Measurements from ENCODE around the gene ZMYM2. TPM values are rescaled to one million over a fixed set of nuclear protein-coding genes. Genes with fewer than 3 reads are reported as not detected.

ZMYM2 gene
- total and polyA plus RNA-seq, 2 of the 13 experiments (the other 11 are each of a cell fraction or from before 2014, with no cell fraction given) = 22.4 to 40.8 TPM

- TF ChIP-seq, protein P1, sequence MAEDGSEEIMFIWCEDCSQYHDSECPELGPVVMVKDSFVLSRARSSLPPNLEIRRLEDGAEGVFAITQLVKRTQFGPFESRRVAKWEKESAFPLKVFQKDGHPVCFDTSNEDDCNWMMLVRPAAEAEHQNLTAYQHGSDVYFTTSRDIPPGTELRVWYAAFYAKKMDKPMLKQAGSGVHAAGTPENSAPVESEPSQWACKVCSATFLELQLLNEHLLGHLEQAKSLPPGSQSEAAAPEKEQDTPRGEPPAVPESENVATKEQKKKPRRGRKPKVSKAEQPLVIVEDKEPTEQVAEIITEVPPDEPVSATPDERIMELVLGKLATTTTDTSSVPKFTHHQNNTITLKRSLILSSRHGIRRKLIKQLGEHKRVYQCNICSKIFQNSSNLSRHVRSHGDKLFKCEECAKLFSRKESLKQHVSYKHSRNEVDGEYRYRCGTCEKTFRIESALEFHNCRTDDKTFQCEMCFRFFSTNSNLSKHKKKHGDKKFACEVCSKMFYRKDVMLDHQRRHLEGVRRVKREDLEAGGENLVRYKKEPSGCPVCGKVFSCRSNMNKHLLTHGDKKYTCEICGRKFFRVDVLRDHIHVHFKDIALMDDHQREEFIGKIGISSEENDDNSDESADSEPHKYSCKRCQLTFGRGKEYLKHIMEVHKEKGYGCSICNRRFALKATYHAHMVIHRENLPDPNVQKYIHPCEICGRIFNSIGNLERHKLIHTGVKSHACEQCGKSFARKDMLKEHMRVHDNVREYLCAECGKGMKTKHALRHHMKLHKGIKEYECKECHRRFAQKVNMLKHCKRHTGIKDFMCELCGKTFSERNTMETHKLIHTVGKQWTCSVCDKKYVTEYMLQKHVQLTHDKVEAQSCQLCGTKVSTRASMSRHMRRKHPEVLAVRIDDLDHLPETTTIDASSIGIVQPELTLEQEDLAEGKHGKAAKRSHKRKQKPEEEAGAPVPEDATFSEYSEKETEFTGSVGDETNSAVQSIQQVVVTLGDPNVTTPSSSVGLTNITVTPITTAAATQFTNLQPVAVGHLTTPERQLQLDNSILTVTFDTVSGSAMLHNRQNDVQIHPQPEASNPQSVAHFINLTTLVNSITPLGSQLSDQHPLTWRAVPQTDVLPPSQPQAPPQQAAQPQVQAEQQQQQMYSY (CRISPR knock-in tag; IDR thresholded peaks at IDR 0.05) = peak; percentile 93
- TF ChIP-seq ZNF761 (CRISPR knock-in tag; conservative IDR thresholded peaks at IDR 0.05) (no peak), HOXA3 (CRISPR knock-in tag; IDR thresholded peaks at IDR 0.05) (0 out of 2 replicates have a peak, but pooled peaks have one; percentile 4), ARID2 (CRISPR knock-in tag; IDR thresholded peaks at IDR 0.05; ENCODE audit: borderline replicate concordance) (no peak), GMEB1 (CRISPR knock-in tag; IDR thresholded peaks at IDR 0.05; ENCODE audit: borderline replicate concordance) (peak; percentile 54), EHMT2 (IDR thresholded peaks at IDR 0.05; ENCODE audit: borderline replicate concordance, low read depth, low read length) (no peak), ZNF562 (CRISPR knock-in tag; IDR thresholded peaks at IDR 0.05; ENCODE audit: borderline replicate concordance) (no peak), SRSF4 (IDR thresholded peaks at IDR 0.05; ENCODE audit: low read depth, low read length, poor library complexity, severe bottlenecking) (no peak), ZFY (CRISPR knock-in tag; IDR thresholded peaks at IDR 0.05) (no peak), ZNF33B (CRISPR knock-in tag; IDR thresholded peaks at IDR 0.05) (no peak), NFE2L2 (IDR thresholded peaks at IDR 0.05; ENCODE audit: low read length) (no peak), PHF8 (CRISPR knock-in tag; IDR thresholded peaks at IDR 0.05) (peak; percentile 47; the same call in 1 of the 2 replicates)
- TF ChIP-seq, protein P2, sequence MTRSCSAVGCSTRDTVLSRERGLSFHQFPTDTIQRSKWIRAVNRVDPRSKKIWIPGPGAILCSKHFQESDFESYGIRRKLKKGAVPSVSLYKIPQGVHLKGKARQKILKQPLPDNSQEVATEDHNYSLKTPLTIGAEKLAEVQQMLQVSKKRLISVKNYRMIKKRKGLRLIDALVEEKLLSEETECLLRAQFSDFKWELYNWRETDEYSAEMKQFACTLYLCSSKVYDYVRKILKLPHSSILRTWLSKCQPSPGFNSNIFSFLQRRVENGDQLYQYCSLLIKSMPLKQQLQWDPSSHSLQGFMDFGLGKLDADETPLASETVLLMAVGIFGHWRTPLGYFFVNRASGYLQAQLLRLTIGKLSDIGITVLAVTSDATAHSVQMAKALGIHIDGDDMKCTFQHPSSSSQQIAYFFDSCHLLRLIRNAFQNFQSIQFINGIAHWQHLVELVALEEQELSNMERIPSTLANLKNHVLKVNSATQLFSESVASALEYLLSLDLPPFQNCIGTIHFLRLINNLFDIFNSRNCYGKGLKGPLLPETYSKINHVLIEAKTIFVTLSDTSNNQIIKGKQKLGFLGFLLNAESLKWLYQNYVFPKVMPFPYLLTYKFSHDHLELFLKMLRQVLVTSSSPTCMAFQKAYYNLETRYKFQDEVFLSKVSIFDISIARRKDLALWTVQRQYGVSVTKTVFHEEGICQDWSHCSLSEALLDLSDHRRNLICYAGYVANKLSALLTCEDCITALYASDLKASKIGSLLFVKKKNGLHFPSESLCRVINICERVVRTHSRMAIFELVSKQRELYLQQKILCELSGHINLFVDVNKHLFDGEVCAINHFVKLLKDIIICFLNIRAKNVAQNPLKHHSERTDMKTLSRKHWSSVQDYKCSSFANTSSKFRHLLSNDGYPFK (CRISPR knock-in tag; IDR thresholded peaks at IDR 0.05; ENCODE audit: borderline replicate concordance) = no peak
- TF ChIP-seq, protein P3, sequence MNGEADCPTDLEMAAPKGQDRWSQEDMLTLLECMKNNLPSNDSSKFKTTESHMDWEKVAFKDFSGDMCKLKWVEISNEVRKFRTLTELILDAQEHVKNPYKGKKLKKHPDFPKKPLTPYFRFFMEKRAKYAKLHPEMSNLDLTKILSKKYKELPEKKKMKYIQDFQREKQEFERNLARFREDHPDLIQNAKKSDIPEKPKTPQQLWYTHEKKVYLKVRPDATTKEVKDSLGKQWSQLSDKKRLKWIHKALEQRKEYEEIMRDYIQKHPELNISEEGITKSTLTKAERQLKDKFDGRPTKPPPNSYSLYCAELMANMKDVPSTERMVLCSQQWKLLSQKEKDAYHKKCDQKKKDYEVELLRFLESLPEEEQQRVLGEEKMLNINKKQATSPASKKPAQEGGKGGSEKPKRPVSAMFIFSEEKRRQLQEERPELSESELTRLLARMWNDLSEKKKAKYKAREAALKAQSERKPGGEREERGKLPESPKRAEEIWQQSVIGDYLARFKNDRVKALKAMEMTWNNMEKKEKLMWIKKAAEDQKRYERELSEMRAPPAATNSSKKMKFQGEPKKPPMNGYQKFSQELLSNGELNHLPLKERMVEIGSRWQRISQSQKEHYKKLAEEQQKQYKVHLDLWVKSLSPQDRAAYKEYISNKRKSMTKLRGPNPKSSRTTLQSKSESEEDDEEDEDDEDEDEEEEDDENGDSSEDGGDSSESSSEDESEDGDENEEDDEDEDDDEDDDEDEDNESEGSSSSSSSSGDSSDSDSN (CRISPR knock-in tag; IDR thresholded peaks at IDR 0.05) = peak; percentile 56; the same call in 1 of the 2 replicates
These were observed at the start of gene ZMYM2 (continued) for GRCh38 chr13:19958155-19959111.
